ENCODE results near the gene TP63. TPM values are rescaled to one million over a fixed set of nuclear protein-coding genes. Genes with fewer than 3 reads are reported as not detected.
A peak's percentile ranks its signal among the peaks of the same experiment; 100 is the strongest.

Gene TP63
- total RNA-seq, 4 donors from 2014 or later = not detected

DNA sequence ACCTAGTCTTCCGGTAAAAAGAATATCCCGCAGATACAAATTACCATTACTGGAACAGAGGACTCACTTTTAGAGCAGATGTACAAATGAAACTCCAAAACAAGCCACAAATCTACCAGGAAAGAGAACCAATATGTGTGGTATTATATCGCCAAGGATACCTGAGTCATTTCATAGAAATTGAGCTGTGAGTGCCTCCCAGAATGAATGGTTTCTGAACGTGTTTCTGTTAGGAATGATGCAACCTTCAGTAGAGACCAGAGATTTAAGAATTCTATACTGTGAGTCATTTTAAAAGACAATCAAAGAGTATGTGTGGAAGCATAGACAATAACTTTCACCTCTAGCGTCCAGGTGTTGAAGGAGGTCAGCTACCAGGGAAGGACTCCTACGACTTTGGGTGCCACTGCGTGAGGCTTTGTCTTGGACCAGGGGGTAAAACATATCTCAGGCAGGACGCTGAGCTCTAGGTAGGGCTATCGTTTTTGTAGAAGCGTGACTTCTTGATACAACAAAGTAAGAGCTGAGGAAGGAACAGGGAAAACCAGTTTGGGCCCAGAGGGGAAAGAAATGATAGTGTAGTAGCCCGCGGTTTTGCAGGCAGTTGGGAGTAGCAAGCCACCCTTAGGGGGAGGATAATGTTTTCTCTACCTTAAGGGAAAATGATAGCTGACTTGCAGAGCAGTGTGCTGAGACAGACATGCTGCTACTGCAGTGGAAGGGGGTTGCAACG lies 210.4 kb downstream of the TP63 start:
- no peak for DNase-seq
- Histone ChIP-seq H3K27me3 (no peaks in the 10 kb centered on the region), H3K9me3 (no peaks in the 10 kb centered on the region), H3K4me3 (no peak overlapping the region), H3K36me3 (no peaks in the 10 kb centered on the region), H3K27ac (no peak overlapping the region), H3K4me1 (no peaks in the 10 kb centered on the region)
- intact Hi-C loops (cut with DNase I; ENCODE audit: low total_unique reads) = no loop called here
- in situ Hi-C loops (cut with MboI; ENCODE audit: low pct_ligation_motif_present in 1 of 4, low pct_unique_long_range_greater_than_20kb in 1 of 4, low sequenced_read_pairs in 3 of 4) = no loop called here
- WGBS, 2 donors (ENCODE audit: low coverage in 1 of 2) = 71 to 86% methylated on average over 8 to 13 of the region's 13 CpGs
- TF ChIP-seq, protein P1, sequence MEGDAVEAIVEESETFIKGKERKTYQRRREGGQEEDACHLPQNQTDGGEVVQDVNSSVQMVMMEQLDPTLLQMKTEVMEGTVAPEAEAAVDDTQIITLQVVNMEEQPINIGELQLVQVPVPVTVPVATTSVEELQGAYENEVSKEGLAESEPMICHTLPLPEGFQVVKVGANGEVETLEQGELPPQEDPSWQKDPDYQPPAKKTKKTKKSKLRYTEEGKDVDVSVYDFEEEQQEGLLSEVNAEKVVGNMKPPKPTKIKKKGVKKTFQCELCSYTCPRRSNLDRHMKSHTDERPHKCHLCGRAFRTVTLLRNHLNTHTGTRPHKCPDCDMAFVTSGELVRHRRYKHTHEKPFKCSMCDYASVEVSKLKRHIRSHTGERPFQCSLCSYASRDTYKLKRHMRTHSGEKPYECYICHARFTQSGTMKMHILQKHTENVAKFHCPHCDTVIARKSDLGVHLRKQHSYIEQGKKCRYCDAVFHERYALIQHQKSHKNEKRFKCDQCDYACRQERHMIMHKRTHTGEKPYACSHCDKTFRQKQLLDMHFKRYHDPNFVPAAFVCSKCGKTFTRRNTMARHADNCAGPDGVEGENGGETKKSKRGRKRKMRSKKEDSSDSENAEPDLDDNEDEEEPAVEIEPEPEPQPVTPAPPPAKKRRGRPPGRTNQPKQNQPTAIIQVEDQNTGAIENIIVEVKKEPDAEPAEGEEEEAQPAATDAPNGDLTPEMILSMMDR (IDR thresholded peaks at IDR 0.05) = no peak
- TF ChIP-seq POLR2A (IDR thresholded peaks at IDR 0.05) (no peak), POLR2AphosphoS5 (IDR thresholded peaks at IDR 0.05) (no peak), EP300 (IDR thresholded peaks at IDR 0.05; ENCODE audit: low read depth) (no peak)

DNA sequence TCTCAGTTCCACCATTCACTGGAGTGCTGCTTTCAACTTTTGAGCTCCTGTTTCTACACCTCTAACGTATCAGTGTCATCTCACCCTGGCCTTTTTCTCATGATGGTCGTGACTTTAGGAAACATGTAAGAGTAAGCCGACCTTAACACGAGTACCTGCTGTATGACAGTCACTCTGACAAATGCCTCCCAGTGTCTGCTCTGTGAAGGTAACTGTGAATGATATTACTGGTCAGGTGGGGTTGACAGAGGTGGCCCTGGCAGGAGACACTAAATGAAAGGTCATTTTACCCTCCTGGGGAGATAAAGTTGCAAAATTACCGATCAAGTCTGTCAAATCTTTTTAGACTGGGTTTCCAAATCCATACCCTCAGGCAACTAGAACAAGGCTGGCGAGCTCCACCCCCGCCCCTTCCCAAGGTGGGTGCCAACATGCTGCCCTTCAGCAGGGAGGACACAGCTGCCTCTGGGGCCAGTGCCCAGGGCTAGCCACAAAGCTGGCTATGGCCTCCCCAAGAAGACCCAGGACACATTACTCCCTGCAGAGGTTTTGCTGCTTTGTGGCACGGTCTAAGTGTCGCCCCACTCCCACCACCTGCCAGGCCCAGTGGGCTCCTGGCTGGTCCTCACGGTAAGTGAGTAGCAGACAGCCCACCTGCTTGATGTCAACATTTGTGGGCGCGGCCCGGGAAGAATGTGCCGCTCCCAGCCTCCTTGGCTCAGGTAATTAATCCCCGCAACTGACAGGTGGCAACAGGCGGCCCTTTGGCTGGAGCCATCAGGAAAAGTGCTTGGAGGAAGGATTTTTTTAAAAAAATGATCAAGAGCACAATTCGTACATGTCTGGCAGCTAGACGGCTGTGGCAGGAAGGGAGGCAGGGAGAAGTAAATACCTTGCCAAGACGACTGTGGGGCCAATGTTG lies 211.8 kb downstream of the TP63 start:
- in situ Hi-C loops (cut with MboI; ENCODE audit: low pct_ligation_motif_present in 1 of 4, low pct_unique_long_range_greater_than_20kb in 1 of 4, low sequenced_read_pairs in 3 of 4) = no loop called here
- no peak overlapping the region for H3K27ac ChIP-seq

DNA sequence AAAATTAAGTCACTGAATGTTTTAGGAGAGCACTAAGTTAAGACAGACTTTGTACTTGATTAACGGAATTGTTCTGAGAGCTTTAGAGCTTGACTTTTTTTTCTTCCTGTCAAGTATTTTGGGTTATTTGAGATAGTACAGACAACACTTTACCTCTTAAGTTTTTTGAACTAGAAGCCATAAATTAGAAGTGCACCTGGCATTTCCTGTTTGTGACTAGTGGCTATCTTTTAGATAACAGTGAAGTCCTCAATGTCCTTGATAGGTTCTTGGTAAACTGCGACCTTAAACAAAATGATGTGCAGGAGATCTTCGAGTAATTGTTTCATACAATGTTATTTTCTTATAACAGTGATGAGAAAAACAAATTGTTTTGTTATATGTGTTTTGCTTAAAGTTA lies 213.9 kb downstream of the TP63 start:
- no peak for DNase-seq
- Histone ChIP-seq H3K27ac (no peak overlapping the region), H3K9me3 (no peaks in the 10 kb centered on the region), H3K4me1 (no peaks in the 10 kb centered on the region), H3K4me3 (no peak overlapping the region), H3K27me3 (no peaks in the 10 kb centered on the region), H3K36me3 (no peaks in the 10 kb centered on the region)
- 76 to 78% methylated on average over 3 of the region's 3 CpGs for WGBS, 2 donors (ENCODE audit: low coverage in 1 of 2)
- intact Hi-C loops (cut with DNase I; ENCODE audit: low total_unique reads) (no loop called here), in situ Hi-C loops (cut with MboI; ENCODE audit: low pct_ligation_motif_present in 1 of 4, low pct_unique_long_range_greater_than_20kb in 1 of 4, low sequenced_read_pairs in 3 of 4) (no loop called here)
- TF ChIP-seq POLR2A (IDR thresholded peaks at IDR 0.05) = no peak
- TF ChIP-seq POLR2AphosphoS5 (IDR thresholded peaks at IDR 0.05) = no peak
- TF ChIP-seq EP300 (IDR thresholded peaks at IDR 0.05; ENCODE audit: low read depth) = no peak
- TF ChIP-seq, protein P1 (IDR thresholded peaks at IDR 0.05) = no peak

More for the DNA sequence above, 211.8 kb downstream of the TP63 start:
- Histone ChIP-seq H3K36me3 (no peaks in the 10 kb centered on the region), H3K4me1 (no peaks in the 10 kb centered on the region), H3K9me3 (no peaks in the 10 kb centered on the region), H3K4me3 (no peak overlapping the region), H3K27me3 (no peaks in the 10 kb centered on the region)
- DNase-seq = peak; percentile 32
- TF ChIP-seq, protein P1 (IDR thresholded peaks at IDR 0.05) = no peak
- no peak for TF ChIP-seq EP300 (IDR thresholded peaks at IDR 0.05; ENCODE audit: low read depth)
- no peak for TF ChIP-seq POLR2A (IDR thresholded peaks at IDR 0.05)
- TF ChIP-seq POLR2AphosphoS5 (IDR thresholded peaks at IDR 0.05) = no peak
- intact Hi-C loops (cut with DNase I; ENCODE audit: low total_unique reads) = no loop called here
- 79 to 85% methylated on average over 6 to 18 of the region's 19 CpGs for WGBS, 2 donors (ENCODE audit: low coverage in 1 of 2)

DNA sequence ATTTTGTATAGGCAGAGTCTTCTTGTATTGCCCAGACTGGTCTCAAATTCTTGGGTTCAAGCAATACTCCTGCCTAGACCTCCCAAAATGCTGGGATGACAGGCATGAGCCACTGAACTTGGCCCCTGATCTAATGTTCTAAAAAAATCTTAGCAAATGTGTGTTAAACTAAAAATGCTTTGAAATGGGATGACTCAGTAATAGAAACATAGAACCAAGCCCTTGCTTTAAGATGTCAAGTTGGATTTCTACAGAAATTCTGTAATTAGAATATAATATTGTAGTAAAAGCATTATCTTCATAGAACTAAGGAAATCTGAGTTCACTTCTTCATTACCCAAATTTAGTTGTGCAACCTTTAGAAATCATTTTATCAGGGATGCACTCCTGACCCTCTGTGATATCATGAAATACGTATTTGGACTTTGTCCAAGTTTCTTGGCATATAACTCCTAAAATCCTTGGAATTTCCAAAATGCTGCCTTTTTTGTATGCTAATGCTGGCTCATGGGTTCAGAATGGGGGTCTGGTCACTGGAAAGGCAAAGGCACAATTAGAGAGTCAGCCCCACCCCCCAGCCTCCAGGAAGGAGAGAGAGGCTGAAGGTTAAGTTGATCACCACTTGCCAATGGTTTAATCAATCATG lies 217.3 kb downstream of the TP63 start:
- Histone ChIP-seq H3K36me3 (no peaks in the 10 kb centered on the region), H3K27me3 (no peaks in the 10 kb centered on the region), H3K4me1 (no peaks in the 10 kb centered on the region), H3K4me3 (no peak overlapping the region), H3K9me3 (no peaks in the 10 kb centered on the region), H3K27ac (no peak overlapping the region)
- intact Hi-C loops (cut with DNase I; ENCODE audit: low total_unique reads) = no loop called here
- TF ChIP-seq, protein P1 (IDR thresholded peaks at IDR 0.05) = no peak
- TF ChIP-seq EP300 (IDR thresholded peaks at IDR 0.05; ENCODE audit: low read depth) (no peak), POLR2A (IDR thresholded peaks at IDR 0.05) (no peak), POLR2AphosphoS5 (IDR thresholded peaks at IDR 0.05) (no peak)
- DNase-seq = no peak
- WGBS, 2 donors (ENCODE audit: low coverage in 1 of 2) = 73 to 92% methylated on average over 1 of the region's 1 CpG
- in situ Hi-C loops (cut with MboI; ENCODE audit: low pct_ligation_motif_present in 1 of 4, low pct_unique_long_range_greater_than_20kb in 1 of 4, low sequenced_read_pairs in 3 of 4) = no loop called here
